Right lobe of liver (tissue), 4 donors: Measurements from ENCODE around the gene CABP4.

ENCODE experiments used
- CTCF ChIP-seq, 4 donors: fragments of 200-600 bp in 3 of 4; fragments of 450-650 bp in 1 of 4; IDR thresholded peaks; one replicate each; pipeline versions ENCODE4 v1.5.1 to v1.8.0; 2016 to 2022; ENCODE audit warnings: antibody characterized with exemption in 4 of 4, mild to moderate bottlenecking in 2 of 4
- POLR2A ChIP-seq: fragments of 450-650 bp; IDR thresholded peaks from one replicate; pipeline ENCODE4 v1.6.1; 2017; ENCODE audit warnings: antibody characterized with exemption, mild to moderate bottlenecking
- donor health status: DM: no; HTN: no; CAD: no.
- donor health status: DM: no; HTN: no; CAD: no.
- donor health status: DM: no; HTN: yes; CAD: no.

DNA sequence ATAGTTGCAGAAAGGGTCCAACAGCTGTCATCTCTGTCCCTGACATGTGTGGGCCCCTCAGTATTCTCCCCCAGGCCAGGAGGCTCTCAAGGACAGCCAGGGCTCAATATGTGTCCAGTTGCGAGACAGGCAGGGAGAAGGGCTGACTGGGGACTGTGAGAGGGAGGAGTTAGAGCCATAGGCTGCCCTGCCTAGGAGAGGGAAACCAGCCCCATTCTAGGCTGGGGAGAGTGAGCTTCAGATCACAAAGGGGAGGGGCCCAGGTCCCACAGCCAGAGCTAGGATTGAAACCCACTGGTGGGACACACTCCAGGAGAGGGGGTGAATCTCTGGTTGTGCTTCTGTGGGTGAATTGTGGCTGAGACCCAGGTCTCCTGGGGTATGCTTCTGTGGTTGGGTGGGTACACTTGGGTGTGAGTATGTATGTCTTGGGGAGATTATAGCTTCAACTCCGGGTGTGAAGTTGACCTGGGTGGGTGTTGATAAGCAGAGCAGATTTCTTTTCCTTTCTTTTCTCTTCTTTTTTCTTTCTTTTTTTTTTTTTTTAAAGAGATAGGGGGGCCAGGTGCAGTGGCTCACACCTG lies 41.8 kb upstream of the CABP4 start:
- no peak for TF ChIP-seq CTCF (IDR thresholded peaks at IDR 0.05)
- no peak for TF ChIP-seq POLR2A
